ENCODE data around the gene BBOX1. TPM values are rescaled to one million over a fixed set of nuclear protein-coding genes. Genes with fewer than 3 reads are reported as not detected.

Gene BBOX1
- total and polyA plus RNA-seq, 2 of the 8 experiments (the other 6 are each of a cell fraction or from before 2014, with no cell fraction given), result not detected

DNA sequence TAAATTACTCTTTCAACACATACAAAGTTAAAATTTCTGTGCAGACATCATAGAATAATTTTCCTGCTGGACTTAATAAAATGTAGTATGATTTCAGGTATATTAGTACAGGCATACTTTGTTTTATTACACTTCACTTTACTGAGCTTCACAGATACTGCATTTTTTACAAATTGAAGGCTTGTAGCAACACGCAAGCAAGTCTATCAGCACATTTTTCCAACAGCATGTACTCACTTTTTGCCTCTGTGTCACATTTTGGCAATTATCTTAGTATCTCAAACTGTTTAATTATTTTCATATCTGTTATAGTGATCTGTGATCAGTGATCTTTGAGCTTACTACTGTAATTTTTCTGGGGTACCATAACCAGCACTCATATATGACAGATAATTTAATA, 44.5 kb downstream of the BBOX1 start (continued):
- TF ChIP-seq, protein P1, sequence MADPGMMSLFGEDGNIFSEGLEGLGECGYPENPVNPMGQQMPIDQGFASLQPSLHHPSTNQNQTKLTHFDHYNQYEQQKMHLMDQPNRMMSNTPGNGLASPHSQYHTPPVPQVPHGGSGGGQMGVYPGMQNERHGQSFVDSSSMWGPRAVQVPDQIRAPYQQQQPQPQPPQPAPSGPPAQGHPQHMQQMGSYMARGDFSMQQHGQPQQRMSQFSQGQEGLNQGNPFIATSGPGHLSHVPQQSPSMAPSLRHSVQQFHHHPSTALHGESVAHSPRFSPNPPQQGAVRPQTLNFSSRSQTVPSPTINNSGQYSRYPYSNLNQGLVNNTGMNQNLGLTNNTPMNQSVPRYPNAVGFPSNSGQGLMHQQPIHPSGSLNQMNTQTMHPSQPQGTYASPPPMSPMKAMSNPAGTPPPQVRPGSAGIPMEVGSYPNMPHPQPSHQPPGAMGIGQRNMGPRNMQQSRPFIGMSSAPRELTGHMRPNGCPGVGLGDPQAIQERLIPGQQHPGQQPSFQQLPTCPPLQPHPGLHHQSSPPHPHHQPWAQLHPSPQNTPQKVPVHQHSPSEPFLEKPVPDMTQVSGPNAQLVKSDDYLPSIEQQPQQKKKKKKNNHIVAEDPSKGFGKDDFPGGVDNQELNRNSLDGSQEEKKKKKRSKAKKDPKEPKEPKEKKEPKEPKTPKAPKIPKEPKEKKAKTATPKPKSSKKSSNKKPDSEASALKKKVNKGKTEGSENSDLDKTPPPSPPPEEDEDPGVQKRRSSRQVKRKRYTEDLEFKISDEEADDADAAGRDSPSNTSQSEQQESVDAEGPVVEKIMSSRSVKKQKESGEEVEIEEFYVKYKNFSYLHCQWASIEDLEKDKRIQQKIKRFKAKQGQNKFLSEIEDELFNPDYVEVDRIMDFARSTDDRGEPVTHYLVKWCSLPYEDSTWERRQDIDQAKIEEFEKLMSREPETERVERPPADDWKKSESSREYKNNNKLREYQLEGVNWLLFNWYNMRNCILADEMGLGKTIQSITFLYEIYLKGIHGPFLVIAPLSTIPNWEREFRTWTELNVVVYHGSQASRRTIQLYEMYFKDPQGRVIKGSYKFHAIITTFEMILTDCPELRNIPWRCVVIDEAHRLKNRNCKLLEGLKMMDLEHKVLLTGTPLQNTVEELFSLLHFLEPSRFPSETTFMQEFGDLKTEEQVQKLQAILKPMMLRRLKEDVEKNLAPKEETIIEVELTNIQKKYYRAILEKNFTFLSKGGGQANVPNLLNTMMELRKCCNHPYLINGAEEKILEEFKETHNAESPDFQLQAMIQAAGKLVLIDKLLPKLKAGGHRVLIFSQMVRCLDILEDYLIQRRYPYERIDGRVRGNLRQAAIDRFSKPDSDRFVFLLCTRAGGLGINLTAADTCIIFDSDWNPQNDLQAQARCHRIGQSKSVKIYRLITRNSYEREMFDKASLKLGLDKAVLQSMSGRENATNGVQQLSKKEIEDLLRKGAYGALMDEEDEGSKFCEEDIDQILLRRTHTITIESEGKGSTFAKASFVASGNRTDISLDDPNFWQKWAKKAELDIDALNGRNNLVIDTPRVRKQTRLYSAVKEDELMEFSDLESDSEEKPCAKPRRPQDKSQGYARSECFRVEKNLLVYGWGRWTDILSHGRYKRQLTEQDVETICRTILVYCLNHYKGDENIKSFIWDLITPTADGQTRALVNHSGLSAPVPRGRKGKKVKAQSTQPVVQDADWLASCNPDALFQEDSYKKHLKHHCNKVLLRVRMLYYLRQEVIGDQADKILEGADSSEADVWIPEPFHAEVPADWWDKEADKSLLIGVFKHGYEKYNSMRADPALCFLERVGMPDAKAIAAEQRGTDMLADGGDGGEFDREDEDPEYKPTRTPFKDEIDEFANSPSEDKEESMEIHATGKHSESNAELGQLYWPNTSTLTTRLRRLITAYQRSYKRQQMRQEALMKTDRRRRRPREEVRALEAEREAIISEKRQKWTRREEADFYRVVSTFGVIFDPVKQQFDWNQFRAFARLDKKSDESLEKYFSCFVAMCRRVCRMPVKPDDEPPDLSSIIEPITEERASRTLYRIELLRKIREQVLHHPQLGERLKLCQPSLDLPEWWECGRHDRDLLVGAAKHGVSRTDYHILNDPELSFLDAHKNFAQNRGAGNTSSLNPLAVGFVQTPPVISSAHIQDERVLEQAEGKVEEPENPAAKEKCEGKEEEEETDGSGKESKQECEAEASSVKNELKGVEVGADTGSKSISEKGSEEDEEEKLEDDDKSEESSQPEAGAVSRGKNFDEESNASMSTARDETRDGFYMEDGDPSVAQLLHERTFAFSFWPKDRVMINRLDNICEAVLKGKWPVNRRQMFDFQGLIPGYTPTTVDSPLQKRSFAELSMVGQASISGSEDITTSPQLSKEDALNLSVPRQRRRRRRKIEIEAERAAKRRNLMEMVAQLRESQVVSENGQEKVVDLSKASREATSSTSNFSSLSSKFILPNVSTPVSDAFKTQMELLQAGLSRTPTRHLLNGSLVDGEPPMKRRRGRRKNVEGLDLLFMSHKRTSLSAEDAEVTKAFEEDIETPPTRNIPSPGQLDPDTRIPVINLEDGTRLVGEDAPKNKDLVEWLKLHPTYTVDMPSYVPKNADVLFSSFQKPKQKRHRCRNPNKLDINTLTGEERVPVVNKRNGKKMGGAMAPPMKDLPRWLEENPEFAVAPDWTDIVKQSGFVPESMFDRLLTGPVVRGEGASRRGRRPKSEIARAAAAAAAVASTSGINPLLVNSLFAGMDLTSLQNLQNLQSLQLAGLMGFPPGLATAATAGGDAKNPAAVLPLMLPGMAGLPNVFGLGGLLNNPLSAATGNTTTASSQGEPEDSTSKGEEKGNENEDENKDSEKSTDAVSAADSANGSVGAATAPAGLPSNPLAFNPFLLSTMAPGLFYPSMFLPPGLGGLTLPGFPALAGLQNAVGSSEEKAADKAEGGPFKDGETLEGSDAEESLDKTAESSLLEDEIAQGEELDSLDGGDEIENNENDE (IDR thresholded peaks at IDR 0.05; ENCODE audit: insufficient replicate concordance, low read length), result no peak
- TF ChIP-seq POU5F1 (IDR thresholded peaks at IDR 0.05; ENCODE audit: low read depth, low read length), result no peak
- no peak for TF ChIP-seq SP2 (IDR thresholded peaks at IDR 0.05; ENCODE audit: low read length)
- TF ChIP-seq JUN (IDR thresholded peaks at IDR 0.05; ENCODE audit: low read depth, low read length), result no peak
- TF ChIP-seq CHD1 (IDR thresholded peaks at IDR 0.05; ENCODE audit: low read depth, low read length), result no peak
- TF ChIP-seq RAD21 (IDR thresholded peaks at IDR 0.05 in 1 of 2, conservative IDR thresholded peaks at IDR 0.05 in 1 of 2; ENCODE audit: low read depth in 2 of 2, low read length in 2 of 2), result no peak

All from H1 (cell line).